RKO (cell line): ENCODE results near the gene ERG.

Experiments used
- DNase-seq: peaks from one replicate; pipeline ENCODE4 v3.0.0-alpha.2; 2016; ENCODE audit warnings: low spot score

Gene ERG

GRCh38 chr21:38389896-38390295, 108.4 kb downstream of the ERG start:
- DNase-seq = no peak

GRCh38 chr21:38389354-38389676, 109.0 kb downstream of the ERG start:
- no peak for DNase-seq

GRCh38 chr21:38388647-38389353, 109.5 kb downstream of the ERG start:
- DNase-seq = no peak

- DNase-seq = no peak
Observed at GRCh38 chr21:38388203-38388602, 110.1 kb downstream of the ERG start.

GRCh38 chr21:38386967-38387366, 111.3 kb downstream of the ERG start:
- DNase-seq = no peak

GRCh38 chr21:38385427-38386175, 112.7 kb downstream of the ERG start:
- DNase-seq = no peak

GRCh38 chr21:38384675-38385426, 113.4 kb downstream of the ERG start:
- no peak for DNase-seq

- no peak for DNase-seq
Observed at GRCh38 chr21:38384238-38384560, 114.1 kb downstream of the ERG start.

- no peak for DNase-seq
Observed at GRCh38 chr21:38383411-38384237, 114.7 kb downstream of the ERG start.

GRCh38 chr21:38380481-38381137, 117.7 kb downstream of the ERG start:
- peak; percentile 14 for DNase-seq

GRCh38 chr21:38379147-38379546, 119.1 kb downstream of the ERG start:
- no peak for DNase-seq

GRCh38 chr21:38377165-38378088, 120.8 kb downstream of the ERG start:
- DNase-seq = no peak

GRCh38 chr21:38376693-38377092, 121.6 kb downstream of the ERG start:
- DNase-seq = no peak

- DNase-seq = no peak
Observed at GRCh38 chr21:38376235-38376634, 122.0 kb downstream of the ERG start.

GRCh38 chr21:38367646-38368045, 130.6 kb downstream of the ERG start:
- DNase-seq = no peak

GRCh38 chr21:38365521-38365920, 132.8 kb downstream of the ERG start:
- DNase-seq = no peak

GRCh38 chr21:38363693-38364092, 134.6 kb downstream of the ERG start:
- DNase-seq = no peak

GRCh38 chr21:38361324-38361723, 137.0 kb downstream of the ERG start:
- no peak for DNase-seq

- no peak for DNase-seq
Observed at GRCh38 chr21:38359835-38360234, 138.4 kb downstream of the ERG start.

- DNase-seq = no peak
Observed at GRCh38 chr21:38359090-38359489, 139.2 kb downstream of the ERG start.

GRCh38 chr21:38358666-38359065, 139.6 kb downstream of the ERG start:
- no peak for DNase-seq
